HG02763 (cell line): ENCODE measurements around the gene VPS13A.
"Not testable (repeated sequence)": the region's sequence is repeated elsewhere in the genome, so short reads cannot be mapped to it uniquely, and the experiment has no call there.

Source experiments
- ATAC-seq: cut with Tn5 transposase; IDR thresholded peaks from one replicate; pipeline ENCODE4 v1.9.1; 2021; ENCODE audit warnings: mild to moderate bottlenecking, moderate library complexity; ENCODE audit not compliant: unreplicated experiment

VPS13A gene

GRCh38 chr9:77421506-77422265 is 244.4 kb downstream of the VPS13A start:
- no peak for ATAC-seq

- ATAC-seq, result no peak
These were observed 245.6 kb downstream of the VPS13A start for GRCh38 chr9:77422969-77423368.

- no peak for ATAC-seq
These were observed 246.5 kb downstream of the VPS13A start for GRCh38 chr9:77423841-77424240.

DNA sequence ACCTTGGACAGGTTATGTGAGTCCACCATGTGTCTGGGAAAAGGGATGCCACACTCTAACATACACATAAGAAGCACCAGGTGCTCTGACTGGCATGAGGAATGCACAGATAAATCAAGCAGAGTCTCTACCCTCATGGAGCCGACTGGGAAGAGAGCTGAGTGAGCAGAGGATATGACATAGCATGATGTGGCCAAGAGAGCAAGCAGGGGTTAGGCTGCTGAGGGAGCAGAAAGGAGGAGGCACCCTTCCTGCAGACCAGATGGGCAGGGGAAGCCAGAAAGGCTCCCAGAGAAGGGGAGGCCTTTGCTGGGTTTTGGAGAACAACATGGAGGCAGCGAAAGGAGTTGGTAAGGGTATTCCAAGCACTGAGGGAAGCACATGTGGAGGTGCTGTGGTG is 247.7 kb downstream of the VPS13A start:
- ATAC-seq, result no peak

- ATAC-seq, result no peak
These were observed 249.4 kb downstream of the VPS13A start for GRCh38 chr9:77426712-77427111.

- no peak for ATAC-seq
These were observed 250.1 kb downstream of the VPS13A start for GRCh38 chr9:77427256-77427927.

GRCh38 chr9:77429928-77430327 is 252.6 kb downstream of the VPS13A start:
- ATAC-seq, result no peak

DNA sequence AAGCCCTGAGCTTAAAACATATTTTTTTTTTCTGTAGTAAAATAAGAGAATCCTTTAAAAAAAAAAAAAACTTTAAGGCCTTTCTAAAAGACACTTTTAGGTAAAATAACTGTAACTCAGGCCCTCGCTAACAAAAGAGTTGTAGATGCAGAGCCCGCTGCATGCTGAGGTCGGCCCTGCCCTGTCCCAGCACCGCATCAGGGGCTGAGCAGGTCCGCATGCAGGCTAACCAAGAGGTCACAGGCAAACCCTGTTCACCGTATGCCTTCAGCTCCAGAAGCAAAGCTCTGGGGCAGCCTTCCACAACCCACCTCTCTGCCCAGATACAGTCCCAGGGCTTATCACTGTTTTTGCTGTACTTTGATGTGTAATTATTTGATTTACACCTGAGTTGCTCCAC is 254.7 kb downstream of the VPS13A start:
- ATAC-seq, result no peak

GRCh38 chr9:77433675-77434445 is 256.5 kb downstream of the VPS13A start:
- no peak for ATAC-seq

DNA sequence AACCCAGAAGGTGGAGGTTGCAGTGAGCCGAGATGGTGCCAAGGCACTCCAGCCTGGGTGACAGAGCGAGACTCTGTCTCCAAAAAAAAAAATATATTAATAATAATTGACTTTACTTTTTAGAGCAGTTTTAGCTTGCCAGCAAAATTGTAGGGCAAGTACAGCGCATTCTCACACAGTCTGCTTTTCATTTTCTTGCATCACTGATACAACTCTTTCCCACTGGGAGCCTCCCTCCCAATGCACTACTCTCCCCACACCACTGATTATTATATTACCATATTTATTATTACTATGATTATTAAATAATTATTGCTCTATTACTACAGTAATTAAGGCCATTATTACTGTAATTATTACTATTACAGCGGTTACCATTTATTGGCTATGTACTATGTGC is 257.9 kb downstream of the VPS13A start:
- no peak for ATAC-seq

- no peak for ATAC-seq
These were observed 258.4 kb downstream of the VPS13A start for GRCh38 chr9:77435688-77436087.

GRCh38 chr9:77438653-77439052 is 261.3 kb downstream of the VPS13A start:
- no peak for ATAC-seq

- ATAC-seq, result no peak
These were observed 262.7 kb downstream of the VPS13A start for GRCh38 chr9:77440057-77440456.

- ATAC-seq, result not testable (repeated sequence)
These were observed 263.8 kb downstream of the VPS13A start for GRCh38 chr9:77441124-77441523.

DNA sequence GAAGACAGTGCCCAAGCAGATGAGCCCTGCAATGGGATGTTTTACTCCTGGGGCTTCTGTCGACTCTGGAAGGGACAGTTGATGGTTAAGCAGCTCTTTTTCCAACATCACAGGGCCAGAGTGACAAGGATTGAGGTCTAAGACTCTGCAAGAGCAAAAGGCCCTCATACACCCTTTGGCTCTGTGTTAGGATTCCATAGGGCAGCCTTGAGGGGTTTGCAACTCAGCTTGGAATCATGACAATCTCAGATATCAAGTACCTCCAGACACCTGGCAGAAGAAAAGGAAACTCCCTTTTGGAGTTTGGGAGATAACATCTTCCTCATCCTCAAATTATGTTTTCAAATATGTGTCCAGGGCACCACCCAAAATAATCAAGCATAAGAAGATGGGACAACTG is 265.1 kb downstream of the VPS13A start:
- no peak for ATAC-seq

GRCh38 chr9:77447646-77448045 is 270.3 kb downstream of the VPS13A start:
- no peak for ATAC-seq

DNA sequence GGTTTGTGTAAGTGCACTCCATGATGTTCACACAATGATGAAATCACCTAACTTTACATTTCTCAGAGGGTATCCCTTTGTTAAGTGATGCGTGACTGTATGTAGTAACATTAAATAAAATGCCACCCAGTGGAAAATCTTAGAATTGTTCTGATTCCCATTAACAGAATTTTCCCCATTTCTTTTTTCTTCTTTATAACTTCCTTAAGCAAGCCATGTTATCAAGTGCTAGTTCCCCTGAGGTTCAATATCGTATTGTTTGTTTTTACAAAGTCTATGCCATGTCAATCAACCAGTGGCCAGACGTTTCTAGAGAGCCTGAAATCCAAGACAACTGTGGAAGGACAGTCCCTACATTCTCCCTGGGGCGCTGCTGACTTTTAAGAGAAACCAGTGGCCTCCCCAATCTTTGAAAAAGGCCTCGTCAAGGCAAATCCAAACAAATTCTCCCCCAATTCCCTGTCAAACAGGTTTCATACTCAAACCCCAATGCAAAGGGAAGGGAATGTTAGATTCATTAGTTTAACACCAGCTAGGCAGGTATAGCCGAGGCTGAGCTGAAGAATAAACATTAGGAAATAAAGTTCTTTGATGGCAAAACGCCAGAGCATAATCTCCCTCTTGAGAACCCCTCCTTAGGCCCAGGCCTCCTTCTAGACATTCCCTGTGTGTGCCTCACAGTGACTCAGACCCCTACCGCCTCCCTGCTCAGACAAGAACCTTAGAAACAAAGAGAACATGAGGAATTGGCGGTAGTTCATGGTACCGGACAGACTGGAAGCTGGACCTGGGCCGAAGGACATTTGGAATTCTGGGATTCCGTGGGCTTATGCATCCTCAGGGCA is 272.1 kb downstream of the VPS13A start:
- no peak for ATAC-seq

DNA sequence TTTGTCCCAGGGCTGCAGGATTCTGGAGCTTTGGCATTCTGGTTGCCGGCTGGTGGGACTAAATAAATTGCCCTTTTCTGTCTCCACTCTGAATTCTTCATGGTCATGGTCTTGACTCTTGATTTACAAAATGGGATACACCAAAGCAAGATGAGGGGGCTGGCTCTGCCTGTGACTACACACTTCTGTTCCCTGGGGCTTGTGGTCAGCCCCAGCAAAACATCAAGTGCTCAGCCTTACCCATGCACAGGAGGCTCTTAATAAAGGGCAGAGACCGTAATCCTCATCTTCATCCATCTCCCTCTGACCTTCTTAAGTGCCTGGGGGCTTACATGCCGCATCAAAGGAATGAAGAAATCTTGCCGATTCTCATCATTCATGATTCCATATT is 272.7 kb downstream of the VPS13A start:
- ATAC-seq, result no peak

- no peak for ATAC-seq
These were observed 274.2 kb downstream of the VPS13A start for GRCh38 chr9:77451507-77451906.

DNA sequence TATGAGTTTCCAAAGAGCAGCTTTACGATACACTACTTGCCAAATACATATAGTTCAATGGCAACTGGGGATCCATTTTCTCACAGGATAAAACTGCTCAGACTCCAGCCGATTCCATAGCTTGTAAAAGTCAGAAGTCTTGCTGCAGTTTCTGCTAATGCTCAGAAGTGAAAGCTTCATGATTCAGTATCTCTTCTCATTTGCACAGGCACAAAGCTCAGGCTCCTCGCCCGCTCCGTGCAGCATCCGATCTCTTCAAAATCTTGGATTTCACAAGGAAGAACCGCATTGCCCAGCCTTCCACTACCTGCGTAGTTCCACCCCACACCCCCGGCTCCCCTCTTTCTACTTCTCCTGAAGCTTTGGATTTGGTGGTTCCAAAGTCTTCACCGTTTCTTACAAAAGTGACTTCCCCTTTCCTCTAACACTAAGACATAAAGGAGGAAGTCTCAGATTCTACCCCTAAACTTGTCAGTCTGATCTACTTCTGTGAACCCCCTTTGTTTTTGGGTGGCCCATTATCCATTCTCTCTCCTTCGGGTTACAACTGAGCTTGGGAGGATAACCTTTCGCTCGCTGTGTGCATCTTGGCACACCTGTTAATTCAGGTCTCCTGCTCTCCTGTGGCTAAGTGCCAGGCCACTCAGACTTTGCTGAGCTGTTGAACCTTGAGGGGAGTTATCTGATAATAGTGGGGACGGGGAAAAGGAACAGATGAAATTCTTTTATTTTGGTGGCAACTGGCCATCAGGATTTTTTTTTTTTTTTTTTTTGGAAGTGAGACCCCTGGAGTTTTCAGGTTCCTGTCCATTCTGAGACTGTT is 276.7 kb downstream of the VPS13A start:
- ATAC-seq, result no peak
